NCI-H526 (cell line): ENCODE data around the gene TRPM5.
A peak's percentile ranks its signal among the peaks of the same experiment; 100 is the strongest.

Experiments
- DNase-seq, 2 experiments: peaks; one replicate each; lab custom pipeline; 2025; lab: John Stamatoyannopoulos, UW

The TRPM5 gene

GRCh38 chr11:2437516-2437915 is 6.8 kb downstream of the TRPM5 start:
- no peak for DNase-seq

- no peak for DNase-seq
These were observed 7.7 kb downstream of the TRPM5 start for GRCh38 chr11:2436521-2437031.

GRCh38 chr11:2436013-2436520 is 8.2 kb downstream of the TRPM5 start:
- no peak for DNase-seq

DNA sequence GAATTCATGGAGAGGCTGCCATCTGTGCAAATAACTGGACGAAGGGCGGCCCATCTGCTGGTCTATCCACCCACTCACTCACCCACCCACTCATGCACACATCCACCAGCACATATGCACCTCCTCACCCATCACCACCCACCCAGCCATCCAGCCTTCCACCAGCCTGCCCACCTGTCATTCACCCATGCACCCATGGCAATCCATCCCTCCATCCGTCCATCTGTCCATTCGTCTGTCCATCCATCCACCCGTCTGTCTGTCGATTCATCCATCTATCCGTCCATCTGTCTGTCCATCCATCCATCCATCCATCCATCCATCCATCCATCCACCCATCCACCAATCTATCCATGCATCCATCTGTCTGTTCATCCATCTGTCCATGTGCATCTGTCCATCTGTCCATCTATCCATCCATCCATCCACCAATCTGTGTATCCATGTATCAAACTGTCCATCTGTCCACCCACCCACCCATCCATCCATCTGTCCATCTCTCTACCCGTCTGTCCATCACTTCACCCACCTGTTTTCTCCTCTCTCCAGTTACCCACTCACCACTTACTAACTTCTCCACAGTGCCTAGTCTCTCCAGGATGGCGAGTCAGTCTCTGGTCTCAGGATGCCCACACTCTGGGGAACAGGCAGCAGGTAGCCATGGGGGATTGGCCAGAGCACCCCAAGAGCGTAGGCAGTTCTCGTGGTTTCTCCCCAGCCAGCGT is 8.9 kb downstream of the TRPM5 start:
- DNase-seq = no peak

- DNase-seq = no peak
These were observed 9.6 kb downstream of the TRPM5 start for GRCh38 chr11:2434506-2435255.

GRCh38 chr11:2434008-2434407 is 10.3 kb downstream of the TRPM5 start:
- DNase-seq = no peak

DNA sequence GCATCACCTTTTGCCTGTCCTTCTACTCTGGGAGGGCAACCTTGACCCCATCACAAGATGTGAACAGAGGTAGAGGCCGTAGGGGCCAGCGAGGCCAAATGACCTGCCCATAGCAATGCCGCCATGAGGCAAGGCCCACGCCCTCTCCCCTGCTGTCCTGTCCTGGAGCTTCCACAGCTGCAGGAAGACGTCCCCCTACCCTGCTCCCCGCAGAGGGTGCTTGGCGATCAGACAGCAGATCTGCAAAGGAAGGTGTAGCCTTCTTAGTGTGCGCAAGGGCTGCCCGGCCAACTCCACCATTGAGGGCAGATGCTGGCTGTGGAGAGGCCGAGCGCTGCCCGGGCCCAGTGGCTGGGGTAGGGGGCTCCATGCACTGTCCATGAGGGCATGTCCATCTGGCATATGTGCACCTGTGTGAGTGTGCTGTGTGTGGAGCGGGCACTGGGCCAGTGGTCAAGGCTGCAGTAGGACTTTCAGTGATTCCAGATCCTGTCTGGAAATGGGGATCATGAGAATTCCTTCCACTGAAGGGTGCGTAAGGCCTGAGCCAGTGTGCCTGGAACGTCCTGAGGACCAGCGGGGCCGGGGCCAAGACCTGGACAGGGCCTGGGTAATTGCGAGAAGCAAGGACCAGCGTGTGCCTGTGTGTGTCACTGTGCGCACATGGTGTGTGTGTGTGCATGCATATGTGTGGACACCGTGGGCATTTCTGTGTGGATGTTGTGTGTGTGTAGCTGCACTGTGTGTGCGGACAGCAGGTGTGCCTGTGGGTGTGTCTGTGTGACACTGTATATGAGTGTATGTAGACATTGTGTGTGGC is 11.0 kb downstream of the TRPM5 start:
- DNase-seq = no peak

DNA sequence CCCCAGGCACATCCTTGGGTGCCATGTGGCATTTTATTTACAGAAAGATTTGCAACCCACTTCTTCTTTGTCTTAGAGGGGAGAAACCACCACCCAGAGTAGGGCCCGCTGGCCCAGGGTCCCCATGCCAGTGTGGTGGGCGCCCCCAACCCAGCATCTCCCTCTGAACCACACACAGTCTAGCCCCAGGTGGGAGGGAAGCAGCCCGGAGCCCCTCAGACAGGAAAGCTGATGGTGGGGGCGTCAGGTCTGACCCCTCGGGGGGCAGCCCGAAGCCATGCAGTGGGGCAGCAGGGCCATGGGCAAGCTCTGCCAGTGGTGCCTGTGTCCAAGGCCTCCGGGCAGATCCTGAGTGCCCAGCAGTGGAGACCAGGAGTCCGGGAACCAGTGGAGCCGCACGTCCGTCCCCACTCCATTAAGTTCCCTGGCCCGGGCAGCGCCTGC is 11.7 kb downstream of the TRPM5 start:
- no peak for DNase-seq

- DNase-seq = no peak
These were observed 12.1 kb downstream of the TRPM5 start for GRCh38 chr11:2432171-2432621.

GRCh38 chr11:2431395-2431794 is 12.9 kb downstream of the TRPM5 start:
- DNase-seq = no peak

DNA sequence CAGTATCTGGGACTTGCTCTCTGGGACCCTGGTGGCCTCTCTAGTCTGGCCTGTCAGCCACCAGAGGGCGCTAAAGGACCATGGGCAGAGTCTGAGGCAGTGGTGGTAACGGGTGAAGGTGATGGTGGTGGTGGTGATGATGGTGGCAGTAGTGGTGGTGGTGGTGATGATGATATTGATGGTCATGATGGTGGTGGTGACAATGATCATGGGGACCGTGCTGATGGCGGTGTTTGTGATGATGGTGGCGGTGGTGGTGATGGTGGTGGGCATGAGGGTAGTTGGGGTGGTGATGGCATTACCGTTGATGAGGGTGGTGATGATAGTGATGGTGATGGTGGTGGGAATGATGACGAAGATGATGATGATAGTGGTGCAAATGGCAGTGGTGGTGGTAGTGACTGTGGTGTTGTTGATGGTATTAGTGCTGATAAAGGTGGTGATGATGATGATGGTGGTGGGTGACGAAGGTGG is 16.0 kb downstream of the TRPM5 start:
- peak; percentile 52 to 87 for DNase-seq

DNA sequence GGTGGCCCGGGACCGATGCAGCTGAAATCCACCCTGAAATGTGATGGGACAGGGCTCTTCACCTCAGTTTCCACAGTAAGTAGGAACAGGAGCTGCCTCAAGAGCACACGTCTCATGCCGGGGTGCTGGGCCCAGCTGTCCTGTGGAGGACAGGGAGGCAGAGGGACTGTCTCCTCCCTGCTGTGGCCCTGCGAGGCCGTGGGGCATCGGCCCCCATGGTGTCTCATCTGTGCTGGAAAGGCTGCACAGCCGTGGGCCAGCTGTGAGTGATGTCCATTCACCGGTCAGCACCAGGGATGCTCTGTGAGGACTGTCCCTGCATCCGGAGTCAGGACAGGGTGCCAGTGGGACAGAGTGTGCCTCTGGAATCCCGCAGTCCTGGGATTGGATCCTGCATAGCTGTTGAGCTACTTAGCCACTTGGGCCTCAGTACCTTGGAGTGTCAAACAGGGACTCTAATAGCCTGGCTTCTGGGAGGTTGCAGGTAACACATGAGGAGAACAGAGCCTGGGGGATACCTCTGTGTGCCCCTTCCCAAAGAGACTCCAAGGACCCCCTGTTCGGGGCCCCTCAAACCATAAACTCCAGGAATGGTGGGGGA is 16.5 kb downstream of the TRPM5 start:
- peak in 1 of 2 experiments; percentile 42 for DNase-seq

GRCh38 chr11:2426826-2427521 is 17.3 kb downstream of the TRPM5 start:
- DNase-seq = peak in 1 of 2 experiments; percentile 65

GRCh38 chr11:2426221-2426620 is 18.1 kb downstream of the TRPM5 start:
- peak; percentile 79 to 95 for DNase-seq

GRCh38 chr11:2425506-2425905 is 18.8 kb downstream of the TRPM5 start:
- DNase-seq = no peak

GRCh38 chr11:2424811-2425495 is 19.4 kb downstream of the TRPM5 start:
- DNase-seq = peak; percentile 80 to 95

DNA sequence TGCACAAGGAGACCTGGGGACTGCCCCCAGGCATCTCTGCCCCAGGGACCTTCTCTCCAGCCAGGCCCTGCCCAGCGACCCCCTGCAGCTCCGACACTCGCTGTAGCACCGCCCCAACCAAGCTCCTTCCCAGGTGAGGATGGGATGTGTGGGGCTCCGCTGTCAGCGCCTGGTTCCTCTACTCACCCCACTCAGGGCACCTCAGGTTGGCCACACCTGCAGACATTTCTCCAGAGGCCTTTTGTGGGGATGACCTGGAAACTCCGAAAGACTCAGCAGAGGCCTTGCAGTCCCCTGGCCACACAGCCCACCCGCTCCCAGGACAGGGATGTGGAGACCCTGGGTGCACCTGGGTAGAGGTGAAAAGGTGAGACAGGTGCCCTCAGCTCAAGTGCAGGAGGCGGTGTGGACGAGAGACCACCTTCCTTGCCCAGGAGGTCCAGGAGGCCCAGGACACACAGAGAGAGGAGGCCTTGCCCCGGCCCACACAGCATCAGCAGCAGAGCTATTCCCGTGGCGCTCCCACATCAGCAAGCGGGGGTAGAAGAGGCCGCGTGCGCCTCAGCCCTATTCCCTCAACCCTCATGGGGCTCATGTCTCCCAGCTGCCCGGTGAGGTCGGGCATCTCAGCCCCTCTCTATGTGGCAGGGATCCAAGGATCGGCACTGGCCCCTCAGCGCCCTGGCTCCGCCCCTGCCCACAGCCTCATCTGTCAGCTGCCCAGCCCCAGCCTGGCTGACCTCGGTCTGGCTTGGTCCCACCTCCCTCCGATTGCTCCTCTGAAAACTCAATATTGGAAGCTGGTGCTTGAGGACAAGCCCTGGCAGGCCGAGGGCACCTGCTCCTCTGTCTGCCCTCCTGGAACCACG is 20.9 kb downstream of the TRPM5 start:
- peak in 1 of 2 experiments; percentile 57 for DNase-seq

DNA sequence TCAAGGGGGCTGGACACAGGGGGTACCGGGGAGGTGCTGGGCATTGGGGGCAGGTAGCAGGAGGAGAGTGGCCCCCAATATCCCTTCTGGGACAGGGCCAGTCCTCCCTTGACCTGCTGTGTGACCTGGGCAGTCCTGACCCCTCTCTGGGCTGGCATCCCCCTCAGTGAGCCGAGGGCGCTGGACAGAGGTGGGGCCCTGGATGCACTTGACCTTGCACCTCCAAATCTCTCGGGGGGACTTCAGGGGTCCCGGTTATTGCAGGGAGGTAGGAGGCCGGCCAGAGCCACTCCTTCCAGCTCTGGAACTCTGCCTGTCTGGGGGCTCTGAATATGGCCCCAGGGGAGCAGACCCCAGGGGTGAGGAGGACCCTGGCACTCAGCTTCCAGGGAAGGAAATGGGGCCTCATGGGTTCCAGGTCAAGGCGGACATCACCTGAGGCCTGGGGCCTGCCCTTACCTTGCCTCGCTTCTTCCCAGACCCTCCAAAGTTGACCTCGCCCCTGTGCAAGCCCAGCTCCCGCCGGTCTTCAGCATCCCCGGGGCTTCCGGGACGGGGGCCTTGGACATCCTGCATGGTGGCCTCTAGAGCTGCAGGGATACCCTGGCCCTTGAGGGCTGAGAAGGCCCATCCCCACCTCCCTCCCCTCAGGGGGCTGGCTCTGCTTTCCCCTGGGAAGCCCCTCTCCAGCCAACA is 21.7 kb downstream of the TRPM5 start:
- DNase-seq = no peak

DNA sequence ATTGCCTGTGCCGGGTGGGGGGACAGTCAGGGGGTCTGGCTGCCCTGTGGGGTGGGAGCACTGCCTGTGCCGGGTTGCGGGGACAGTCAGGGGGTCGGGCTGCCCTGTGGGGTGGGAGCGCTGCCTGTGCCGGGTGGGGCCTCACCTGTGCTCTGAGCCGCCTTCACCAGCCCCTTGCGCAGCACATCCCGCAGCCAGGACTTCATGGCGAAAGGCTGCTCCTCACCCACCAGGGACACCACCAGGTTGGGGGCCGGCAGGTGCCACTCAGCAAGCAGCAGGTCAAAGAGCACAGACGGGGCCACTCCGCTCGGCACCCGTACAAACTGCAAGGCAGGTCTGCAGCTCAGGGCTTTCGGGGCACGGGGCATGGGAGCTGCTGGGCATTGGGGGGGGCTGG is 22.3 kb downstream of the TRPM5 start:
- no peak for DNase-seq
